IPS-20b (cell line): ENCODE results near the gene TNS1.
A peak's percentile ranks its signal among the peaks of the same experiment; 100 is the strongest.

ENCODE experiments used
- H3K27ac ChIP-seq: one replicate; pipeline ENCODE4 v1.5.1; 2013; ENCODE audit warnings: low read length
- H3K27me3 ChIP-seq: 2 replicates; pipeline ENCODE4 v1.6.1; 2013; ENCODE audit warnings: mild to moderate bottlenecking, low read length, inconsistent platforms; ENCODE audit not compliant: insufficient read depth
- H3K36me3 ChIP-seq: 2 replicates; pipeline ENCODE4 v1.6.1; 2013; ENCODE audit warnings: low read depth, mild to moderate bottlenecking, inconsistent platforms, low read length, moderate library complexity; ENCODE audit not compliant: insufficient read depth
- H3K4me1 ChIP-seq: 2 replicates; pipeline ENCODE4 v1.6.1; 2013; ENCODE audit warnings: mild to moderate bottlenecking, control low read depth, inconsistent platforms, low read length, moderate library complexity; ENCODE audit not compliant: insufficient read depth
- H3K4me3 ChIP-seq: 2 replicates; pipeline ENCODE4 v1.5.1; 2013; ENCODE audit warnings: mild to moderate bottlenecking, low read length, inconsistent platforms
- H3K9ac ChIP-seq: 2 replicates; pipeline ENCODE4 v1.6.1; 2013; ENCODE audit warnings: low read depth, mild to moderate bottlenecking, inconsistent platforms, low read length, moderate library complexity
- H3K9me3 ChIP-seq: 2 replicates; pipeline ENCODE4 v1.6.1; 2013; ENCODE audit warnings: mild to moderate bottlenecking, low read depth, low read length, inconsistent platforms; ENCODE audit not compliant: insufficient read depth

The TNS1 gene

GRCh38 chr2:217973008-217973787 is 29.6 kb downstream of the TNS1 start:
- H3K27ac ChIP-seq, result no peak overlapping the region
- no peaks in the 10 kb centered on the region for H3K36me3 ChIP-seq

GRCh38 chr2:217972490-217972889 is 30.3 kb downstream of the TNS1 start:
- H3K9ac ChIP-seq, result 0 out of 2 replicates have a peak overlapping the region, but pooled peaks have one; percentile 22
- peaks cover 11% of the 10 kb centered on the region for H3K27me3 ChIP-seq
- no peaks in the 10 kb centered on the region for H3K9me3 ChIP-seq
- H3K36me3 ChIP-seq, result no peaks in the 10 kb centered on the region
- no peak overlapping the region for H3K27ac ChIP-seq
- H3K4me1 ChIP-seq, result no peaks in the 10 kb centered on the region
- no peak overlapping the region for H3K4me3 ChIP-seq

More at GRCh38 chr2:217973008-217973787, 29.6 kb downstream of the TNS1 start:
- Histone ChIP-seq H3K27me3 (peaks cover 18% of the 10 kb centered on the region), H3K4me1 (no peaks in the 10 kb centered on the region), H3K9me3 (no peaks in the 10 kb centered on the region), H3K9ac (no peak overlapping the region), H3K4me3 (no peak overlapping the region)

GRCh38 chr2:217972037-217972436 is 30.8 kb downstream of the TNS1 start:
- no peaks in the 10 kb centered on the region for H3K36me3 ChIP-seq
- no peak overlapping the region for H3K27ac ChIP-seq

GRCh38 chr2:217971166-217971565 is 31.6 kb downstream of the TNS1 start:
- Histone ChIP-seq H3K9me3 (no peaks in the 10 kb centered on the region), H3K9ac (no peak overlapping the region), H3K27ac (no peak overlapping the region), H3K4me1 (no peaks in the 10 kb centered on the region), H3K36me3 (no peaks in the 10 kb centered on the region), H3K4me3 (no peak overlapping the region), H3K27me3 (no peaks in the 10 kb centered on the region; the same call in 1 of the 2 replicates)

More at GRCh38 chr2:217972037-217972436, 30.8 kb downstream of the TNS1 start:
- no peak overlapping the region for H3K4me3 ChIP-seq
- no peak overlapping the region for H3K9ac ChIP-seq
- H3K9me3 ChIP-seq, result no peaks in the 10 kb centered on the region
- no peaks in the 10 kb centered on the region for H3K4me1 ChIP-seq
- H3K27me3 ChIP-seq, result peaks cover 7% of the 10 kb centered on the region

- Histone ChIP-seq H3K36me3 (no peaks in the 10 kb centered on the region), H3K4me3 (no peak overlapping the region), H3K27ac (no peak overlapping the region), H3K4me1 (peaks cover 7% of the 10 kb centered on the region), H3K9me3 (no peaks in the 10 kb centered on the region), H3K9ac (no peak overlapping the region), H3K27me3 (no peaks in the 10 kb centered on the region; the same call in 1 of the 2 replicates)
Observed at GRCh38 chr2:217970206-217970605, 32.6 kb downstream of the TNS1 start.

- Histone ChIP-seq H3K27me3 (no peaks in the 10 kb centered on the region; the same call in 1 of the 2 replicates), H3K9me3 (no peaks in the 10 kb centered on the region), H3K9ac (no peak overlapping the region), H3K4me1 (peaks cover 14% of the 10 kb centered on the region), H3K36me3 (no peaks in the 10 kb centered on the region), H3K27ac (no peak overlapping the region), H3K4me3 (no peak overlapping the region)
Observed at GRCh38 chr2:217969588-217969987, 33.2 kb downstream of the TNS1 start.

- H3K4me1 ChIP-seq, result peaks cover 14% of the 10 kb centered on the region
- no peaks in the 10 kb centered on the region for H3K9me3 ChIP-seq
- H3K4me3 ChIP-seq, result no peak overlapping the region
- no peaks in the 10 kb centered on the region for H3K27me3 ChIP-seq
- H3K36me3 ChIP-seq, result no peaks in the 10 kb centered on the region
- H3K27ac ChIP-seq, result no peak overlapping the region
- H3K9ac ChIP-seq, result no peak overlapping the region
Observed at GRCh38 chr2:217968023-217968422, 34.8 kb downstream of the TNS1 start.

GRCh38 chr2:217966423-217967070 is 36.2 kb downstream of the TNS1 start:
- no peak overlapping the region for H3K4me3 ChIP-seq
- no peaks in the 10 kb centered on the region for H3K9me3 ChIP-seq
- H3K27ac ChIP-seq, result no peak overlapping the region
- H3K4me1 ChIP-seq, result peaks cover 14% of the 10 kb centered on the region
- H3K9ac ChIP-seq, result no peak overlapping the region
- no peaks in the 10 kb centered on the region for H3K27me3 ChIP-seq
- H3K36me3 ChIP-seq, result no peaks in the 10 kb centered on the region

GRCh38 chr2:217964275-217965161 is 38.3 kb downstream of the TNS1 start:
- Histone ChIP-seq H3K27me3 (no peaks in the 10 kb centered on the region), H3K9ac (no peak overlapping the region), H3K27ac (no peak overlapping the region), H3K36me3 (no peaks in the 10 kb centered on the region), H3K4me3 (no peak overlapping the region), H3K4me1 (peaks cover 14% of the 10 kb centered on the region), H3K9me3 (no peaks in the 10 kb centered on the region)

- no peaks in the 10 kb centered on the region for H3K27me3 ChIP-seq
- H3K4me3 ChIP-seq, result no peak overlapping the region
- H3K36me3 ChIP-seq, result no peaks in the 10 kb centered on the region
- H3K27ac ChIP-seq, result no peak overlapping the region
- H3K9ac ChIP-seq, result no peak overlapping the region
- peaks cover 8% of the 10 kb centered on the region for H3K4me1 ChIP-seq
- H3K9me3 ChIP-seq, result no peaks in the 10 kb centered on the region
Observed at GRCh38 chr2:217960351-217960750, 42.4 kb downstream of the TNS1 start.

GRCh38 chr2:217959723-217960122 is 43.1 kb downstream of the TNS1 start:
- Histone ChIP-seq H3K4me1 (peaks cover 1% of the 10 kb centered on the region; the same call in 1 of the 2 replicates), H3K27me3 (no peaks in the 10 kb centered on the region), H3K9me3 (no peaks in the 10 kb centered on the region), H3K27ac (no peak overlapping the region), H3K4me3 (no peak overlapping the region), H3K36me3 (no peaks in the 10 kb centered on the region), H3K9ac (no peak overlapping the region)
